ENCODE data around the gene LHFPL6. TPM values are rescaled to one million over a fixed set of nuclear protein-coding genes. Genes with fewer than 3 reads are reported as not detected.

The LHFPL6 gene
- total and polyA plus RNA-seq, 10 of the 15 experiments (the other 5 are each of a cell fraction or from before 2014, with no cell fraction given), result 0.11 to 4.6 (median 0.41) TPM

DNA sequence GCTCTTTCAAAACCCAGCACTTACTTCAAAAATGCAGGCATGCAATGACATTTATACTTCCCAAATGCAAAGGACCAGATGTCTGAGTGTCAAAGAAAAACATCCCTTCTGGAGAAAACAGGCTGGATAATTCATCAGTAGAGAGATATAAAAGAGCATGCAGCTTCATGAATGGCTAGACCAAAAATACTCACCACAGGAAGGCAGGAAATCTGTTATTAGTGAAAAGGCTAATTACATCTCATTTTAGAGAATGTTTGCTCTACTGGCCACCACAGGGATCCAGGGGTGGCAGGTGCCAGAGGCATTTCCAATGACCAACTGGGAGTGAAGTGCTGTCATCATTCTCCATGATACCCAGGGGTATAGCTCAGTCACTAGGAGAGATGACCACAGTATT is 106.5 kb downstream of the LHFPL6 start:
- BruUV-seq (replicated peaks), result no TSS peak
- Histone ChIP-seq H3K9ac (ENCODE audit: control insufficient read depth, insufficient read depth, low read length) (no peak overlapping the region), H3K4me3 (no peak overlapping the region), H3K4me1 (ENCODE audit: control insufficient read depth, insufficient read depth, low read length) (no peaks in the 10 kb centered on the region), H3K79me2 (ENCODE audit: control insufficient read depth, insufficient read depth, low read length) (no peaks in the 10 kb centered on the region), H3K27me3 (replicated peaks in 1 of 2; ENCODE audit: control insufficient read depth in 2 of 2, insufficient read depth in 2 of 2, low read length in 1 of 2) (no peaks in the 10 kb centered on the region; a peak in 1 of 4 replicates), H3K27ac (ENCODE audit: control insufficient read depth, insufficient read depth) (no peak overlapping the region), H4K20me1 (ENCODE audit: control insufficient read depth, insufficient read depth) (no peaks in the 10 kb centered on the region), H2AFZ (ENCODE audit: control insufficient read depth, low read depth, low read length) (no peak overlapping the region), H3K36me3 (ENCODE audit: control insufficient read depth in 2 of 2, insufficient read depth in 2 of 2, low read length in 1 of 2) (no peaks in the 10 kb centered on the region), H3K9me3 (replicated peaks; ENCODE audit: control insufficient read depth, insufficient read depth, low read length) (no peaks in the 10 kb centered on the region), H3K4me2 (ENCODE audit: control insufficient read depth, insufficient read depth) (no peak overlapping the region)
- intact Hi-C loops (cut with micrococcal nuclease; ENCODE audit: unreplicated experiment) (no loop called here), in situ Hi-C loops (cut with MboI) (no loop called here)
- DNase-seq (ENCODE audit: low read depth, low spot score), result no peak
- FAIRE-seq, result no peak
- TF ChIP-seq RAD21 (IDR thresholded peaks at IDR 0.05; ENCODE audit: insufficient read depth, low read depth, low read length) (no peak), HDAC6 (IDR thresholded peaks at IDR 0.05; ENCODE audit: unreplicated experiment) (no peak), MTA3 (IDR thresholded peaks at IDR 0.05; ENCODE audit: borderline replicate concordance, low read length) (no peak), HDGF (IDR thresholded peaks at IDR 0.05) (no peak), MEF2A (IDR thresholded peaks at IDR 0.05; ENCODE audit: insufficient read depth, low read depth, low read length) (no peak), RELA (IDR thresholded peaks at IDR 0.05; ENCODE audit: borderline replicate concordance, partially characterized antibody) (no peak), NFIC (IDR thresholded peaks at IDR 0.05; ENCODE audit: low read depth, low read length) (no peak), ZBTB4 (CRISPR knock-in tag; IDR thresholded peaks at IDR 0.05) (no peak), CBX3 (IDR thresholded peaks at IDR 0.05; ENCODE audit: borderline replicate concordance, low read depth) (no peak), MLLT1 (IDR thresholded peaks at IDR 0.05) (no peak), SREBF2 (IDR thresholded peaks at IDR 0.05; ENCODE audit: low read length) (no peak), ELK1 (IDR thresholded peaks at IDR 0.05; ENCODE audit: low read depth, low read length) (no peak), RELB (IDR thresholded peaks at IDR 0.05; ENCODE audit: low read depth) (no peak), POLR2AphosphoS2 (IDR thresholded peaks at IDR 0.05; ENCODE audit: low read depth, low read length) (no peak), EGR1 (IDR thresholded peaks at IDR 0.05; ENCODE audit: borderline replicate concordance in 1 of 2, low read depth in 2 of 2, low read length in 2 of 2) (no peak), PAX5 (IDR thresholded peaks at IDR 0.05; ENCODE audit: borderline replicate concordance, low read depth, low read length) (no peak), NFXL1 (IDR thresholded peaks at IDR 0.05; ENCODE audit: borderline replicate concordance) (no peak)
- TF ChIP-seq, protein P1, sequence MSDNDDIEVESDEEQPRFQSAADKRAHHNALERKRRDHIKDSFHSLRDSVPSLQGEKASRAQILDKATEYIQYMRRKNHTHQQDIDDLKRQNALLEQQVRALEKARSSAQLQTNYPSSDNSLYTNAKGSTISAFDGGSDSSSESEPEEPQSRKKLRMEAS (IDR thresholded peaks at IDR 0.05; ENCODE audit: low read depth, low read length), result no peak
- ChIA-PET SMC1A (ENCODE audit: uncharacterized antibody, unreplicated experiment) (interaction anchor here (0.5 to 1.8 kb wide), 5 partner anchors 13 to 1796 kb away, joined by 3 to 5 read pairs (median 3); no protein-coding TSS in a partner anchor), RAD21 (ENCODE audit: unreplicated experiment) (interaction anchor here (0.8 to 5.0 kb wide), 2 partner anchors 10 to 115 kb away, joined by 3 to 19 read pairs; no protein-coding TSS in a partner anchor), POLR2A (no interaction called here), CTCF (interaction anchor here (1.0 to 2.6 kb wide), 4 partner anchors 18 to 120 kb away, joined by 3 to 17 read pairs (median 4); no protein-coding TSS in a partner anchor)
- no peak for ATAC-seq
